NCI-H1092 treated with DMSO at 0.1 percent for 48 hours (cell line): ENCODE data around the gene TMEM131L.
"Not testable (repeated sequence)": the region's sequence is repeated elsewhere in the genome, so short reads cannot be mapped to it uniquely, and the experiment has no call there.

Experiments
- DNase-seq: peaks from one replicate; lab custom pipeline; 2025; lab: John Stamatoyannopoulos, UW

Gene TMEM131L

GRCh38 chr4:153655002-153655541 is 188.9 kb downstream of the TMEM131L start:
- no peak for DNase-seq

GRCh38 chr4:153655928-153656327 is 189.8 kb downstream of the TMEM131L start:
- no peak for DNase-seq

GRCh38 chr4:153661215-153661822 is 195.2 kb downstream of the TMEM131L start:
- DNase-seq = no peak

GRCh38 chr4:153661908-153662307 is 195.7 kb downstream of the TMEM131L start:
- no peak for DNase-seq

DNA sequence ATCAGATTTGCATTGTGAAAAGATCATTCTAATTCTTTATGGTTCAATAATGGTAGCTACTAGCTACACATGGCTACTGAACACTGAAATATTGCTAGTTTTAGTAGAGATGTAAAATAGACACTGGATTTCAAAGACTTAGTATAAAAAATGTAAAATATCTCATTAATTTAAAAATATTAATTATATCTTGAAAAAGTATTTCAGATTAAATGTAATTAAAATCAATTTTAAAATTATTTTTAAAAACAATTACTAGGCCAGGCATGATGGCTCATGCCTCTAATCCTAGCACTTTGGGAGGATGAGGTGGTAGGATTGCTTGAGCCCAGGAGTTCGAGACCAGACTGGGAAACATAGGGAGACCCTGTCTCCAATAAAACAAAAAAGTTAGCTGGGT is 197.5 kb downstream of the TMEM131L start:
- DNase-seq = no peak

DNA sequence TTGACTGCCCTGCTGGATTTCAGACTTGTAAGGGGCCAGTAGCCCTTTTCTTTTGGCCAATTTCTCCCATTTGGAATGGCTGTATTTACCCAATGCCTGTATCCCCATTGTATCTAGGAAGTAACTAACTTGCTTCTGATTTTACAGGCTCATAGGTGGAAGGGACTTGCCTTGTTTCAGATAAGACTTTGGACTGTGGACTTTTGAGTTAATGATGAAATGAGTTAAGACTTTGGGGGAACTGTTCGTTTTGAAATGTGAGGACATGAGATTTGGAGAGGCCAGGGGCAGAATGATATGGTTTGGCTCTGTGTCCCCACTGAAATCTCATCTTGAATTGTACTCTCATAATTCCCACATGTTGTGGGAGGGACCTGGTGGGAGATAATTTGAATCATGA is 200.3 kb downstream of the TMEM131L start:
- DNase-seq = not testable (repeated sequence)

- no peak for DNase-seq
Observed at GRCh38 chr4:153668647-153669046, 202.5 kb downstream of the TMEM131L start.

GRCh38 chr4:153669838-153670237 is 203.7 kb downstream of the TMEM131L start:
- no peak for DNase-seq

DNA sequence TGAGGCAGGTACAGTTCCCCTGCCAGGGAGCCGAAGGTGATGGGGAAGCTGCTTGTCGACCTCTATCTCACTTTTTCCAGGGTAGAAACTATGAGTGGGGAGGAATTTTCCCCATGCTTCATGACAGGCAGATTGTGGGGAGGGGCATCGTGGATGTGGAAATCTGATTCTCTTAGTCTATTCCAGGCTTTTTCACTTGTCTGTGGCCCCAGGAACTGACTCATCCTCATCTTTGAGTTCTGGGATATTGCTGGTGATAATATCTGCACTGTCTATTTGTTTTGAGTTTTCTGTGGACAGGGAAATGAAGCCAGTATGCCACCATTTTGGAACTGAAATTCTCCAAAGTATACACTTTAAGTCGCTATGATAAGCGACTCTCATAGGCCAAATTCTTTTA is 210.3 kb downstream of the TMEM131L start:
- DNase-seq = no peak

GRCh38 chr4:153676984-153677383 is 210.8 kb downstream of the TMEM131L start:
- no peak for DNase-seq

DNA sequence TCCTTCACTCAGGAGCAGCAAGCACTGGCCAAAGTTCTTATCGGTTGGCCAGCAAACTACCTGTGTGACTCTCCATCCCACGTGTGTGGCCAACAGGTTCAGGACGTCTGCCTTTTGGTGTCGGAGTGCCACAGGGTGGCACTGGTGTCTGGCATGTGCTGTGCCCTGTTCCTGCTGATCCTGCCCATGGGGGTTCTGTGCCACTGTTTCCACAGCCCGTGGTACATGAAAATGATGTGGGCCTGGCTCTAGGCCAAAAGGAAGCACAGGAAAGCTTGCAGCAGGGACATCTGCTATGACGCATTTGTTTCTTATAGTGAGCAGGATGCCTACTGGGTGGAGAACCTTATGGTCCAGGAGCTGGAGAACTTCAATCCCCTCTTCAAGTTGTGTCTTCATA is 213.3 kb downstream of the TMEM131L start:
- DNase-seq = no peak

DNA sequence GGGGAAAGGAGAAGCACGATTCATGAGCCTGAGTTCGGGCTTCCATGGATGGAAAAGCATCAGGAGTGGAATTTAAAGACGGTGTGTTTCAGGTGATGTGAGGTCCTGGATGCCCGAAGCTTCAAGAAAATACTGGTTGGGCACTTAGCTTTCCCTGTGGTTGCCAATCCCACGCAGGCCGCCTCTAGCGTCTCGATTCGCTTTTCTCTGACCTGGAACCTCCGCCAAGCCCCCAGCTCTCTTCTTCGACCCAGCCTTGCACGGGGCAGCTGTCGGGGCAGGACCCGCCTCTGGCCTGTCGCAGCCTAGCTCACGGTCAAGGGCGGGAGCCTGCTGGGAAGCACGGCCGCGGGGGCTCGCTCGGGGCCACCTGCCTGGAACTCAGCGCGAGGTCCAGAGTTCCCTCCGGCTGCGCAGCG is 217.6 kb downstream of the TMEM131L start:
- no peak for DNase-seq

DNA sequence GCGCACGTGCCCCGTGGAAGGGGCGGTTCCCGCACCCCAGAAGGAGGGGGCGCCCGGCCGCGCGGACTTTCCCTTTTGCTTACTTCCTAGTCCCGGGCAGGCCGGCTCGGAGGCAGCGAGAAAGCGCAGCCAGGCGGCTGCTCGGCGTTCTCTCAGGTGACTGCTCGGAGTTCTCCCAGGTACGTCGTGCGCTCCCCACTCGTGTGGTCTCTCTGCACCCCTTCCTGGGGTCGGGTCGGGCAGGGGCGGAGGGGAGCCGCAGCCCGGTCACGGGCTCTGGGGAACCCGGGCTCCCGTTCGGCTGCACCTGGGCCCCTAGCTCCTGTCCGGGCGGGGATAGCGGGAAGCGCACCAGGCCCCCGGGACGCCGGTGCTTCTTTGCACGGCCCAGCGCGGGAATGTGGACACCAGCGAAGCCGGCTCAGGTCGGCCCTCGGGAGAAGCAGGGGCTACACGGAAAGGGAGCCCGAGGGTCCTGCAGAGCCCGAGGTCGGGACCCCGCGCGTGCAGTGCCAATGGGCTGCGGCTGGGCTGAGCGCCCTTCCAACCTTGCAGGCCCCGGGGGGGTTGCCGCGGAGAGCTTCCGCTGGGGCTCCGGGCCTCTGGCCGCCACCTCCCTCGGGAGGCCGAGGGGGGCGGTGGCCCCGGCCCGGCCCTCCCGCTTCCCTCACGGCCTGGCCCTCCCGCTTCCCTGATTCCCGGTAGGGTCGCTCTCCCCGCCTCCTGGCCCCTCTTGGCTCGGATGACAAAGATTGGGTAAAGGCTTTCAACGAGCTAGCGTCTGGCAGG is 218.2 kb downstream of the TMEM131L start, which contains the start of gene TLR2:
TSS of gene TLR2 (plus strand) at position 99 of the 789 bp plus-strand sequence. CDS start 18,628 bp downstream, outside the sequence.
- no peak for DNase-seq

- DNase-seq = no peak
Observed at GRCh38 chr4:153684971-153685371, 218.8 kb downstream of the TMEM131L start.
